ENCODE measurements around the gene MMP21.

GRCh38 chr10:125792342-125793300 lies 17.0 kb upstream of the MMP21 start:
- no peak for TF ChIP-seq POLR2A (IDR thresholded peaks at IDR 0.05)
- no peak for TF ChIP-seq CTCF (IDR thresholded peaks at IDR 0.05)
